CD8-positive, alpha-beta memory T cell (primary cell): Measurements from ENCODE around the gene AHRR. TPM values are rescaled to one million over a fixed set of nuclear protein-coding genes. Genes with fewer than 3 reads are reported as not detected.
"Not testable (repeated sequence)": the region's sequence is repeated elsewhere in the genome, so short reads cannot be mapped to it uniquely, and the experiment has no call there.

ENCODE experiments used
- CTCF ChIA-PET: fragments of 350-600 bp; sonication (Branson Sonifier 250); formaldehyde crosslinking; loops from one replicate; lab custom pipeline; 2021; ENCODE audit warnings: antibody characterized with exemption; lab: Charles Lee
- POLR2A ChIA-PET: fragments of 350-600 bp; sonication (Branson Sonifier 250); formaldehyde crosslinking; loops from one replicate; lab custom pipeline; 2021; ENCODE audit warnings: antibody characterized with exemption; lab: Charles Lee
- DNase-seq, 5 donors: peaks; one replicate each; pipeline versions ENCODE4 v3.0.0 to v3.0.0-alpha.2; 2020 to 2022; ENCODE audit warnings: mixed read lengths in 1 of 5
- H3K27ac ChIP-seq: one replicate; pipeline ENCODE4 v1.7.0; 2013; ENCODE audit warnings: low read depth, mild to moderate bottlenecking, low read length, moderate library complexity
- H3K27me3 ChIP-seq: 2 replicates; pipeline ENCODE4 v1.7.0; 2013; ENCODE audit warnings: low read length, mild to moderate bottlenecking; ENCODE audit not compliant: insufficient read depth, poor library complexity, severe bottlenecking
- H3K36me3 ChIP-seq: 2 replicates; pipeline ENCODE4 v1.7.0; 2013; ENCODE audit warnings: mild to moderate bottlenecking, low read length, moderate library complexity; ENCODE audit not compliant: insufficient read depth
- H3K4me1 ChIP-seq: 2 replicates; pipeline ENCODE4 v1.7.0; 2013; ENCODE audit warnings: mild to moderate bottlenecking, low read length, moderate library complexity; ENCODE audit not compliant: insufficient read depth
- H3K4me3 ChIP-seq: 2 replicates; pipeline ENCODE4 v1.7.0; 2013; ENCODE audit warnings: mild to moderate bottlenecking, low read length
- H3K9me3 ChIP-seq: 2 replicates; pipeline ENCODE4 v1.7.0; 2013; ENCODE audit warnings: mild to moderate bottlenecking, low read length
- H3K27ac Mint-ChIP-seq, 8 donors: one replicate each; pipeline ENCODE4 v1.8.0; 2020 to 2021; ENCODE audit warnings: mixed read lengths in 8 of 8, mild to moderate bottlenecking in 6 of 8, inconsistent platforms in 3 of 8, moderate library complexity in 3 of 8
- H3K27me3 Mint-ChIP-seq, 2 donors: one replicate each; pipeline ENCODE4 v1.8.0; 2020 to 2021; ENCODE audit warnings: mixed read lengths in 2 of 2, mild to moderate bottlenecking in 1 of 2, moderate library complexity in 1 of 2
- H3K36me3 Mint-ChIP-seq, 3 donors: one replicate each; pipeline ENCODE4 v1.8.0; 2020 to 2021; ENCODE audit warnings: mixed read lengths in 3 of 3, inconsistent platforms in 1 of 3, mild to moderate bottlenecking in 1 of 3
- H3K4me1 Mint-ChIP-seq, 3 donors: one replicate each; pipeline ENCODE4 v1.8.0; 2020 to 2021; ENCODE audit warnings: mixed read lengths in 3 of 3, inconsistent platforms in 1 of 3, mild to moderate bottlenecking in 1 of 3
- H3K4me3 Mint-ChIP-seq, 7 donors: one replicate each; pipeline ENCODE4 v1.8.0; 2020 to 2021; ENCODE audit warnings: mixed read lengths in 7 of 7, mild to moderate bottlenecking in 6 of 7, moderate library complexity in 4 of 7, inconsistent platforms in 2 of 7
- H3K9me3 Mint-ChIP-seq, 5 donors: one replicate each; pipeline ENCODE4 v1.8.0; 2020 to 2022; ENCODE audit warnings: mixed read lengths in 5 of 5, mild to moderate bottlenecking in 3 of 5, moderate library complexity in 2 of 5, inconsistent platforms in 1 of 5
- polyA plus RNA-seq: library from polyadenylated mRNA; unstranded; fragments of 300-500 nt; fragmentation: Illumina TruSeq; gene quantifications from one replicate; pipeline ENCODE4 v1.2.3, GENCODE V29; 2021
- total RNA-seq, 2 experiments: library from RNA; stranded (reverse); gene quantifications; one replicate each; pipeline ENCODE4 v1.2.3, GENCODE V29; 2021

AHRR gene
- total and polyA plus RNA-seq, 3 experiments from 2014 or later = 31.7 to 38.2 TPM; not detected in 1

DNA sequence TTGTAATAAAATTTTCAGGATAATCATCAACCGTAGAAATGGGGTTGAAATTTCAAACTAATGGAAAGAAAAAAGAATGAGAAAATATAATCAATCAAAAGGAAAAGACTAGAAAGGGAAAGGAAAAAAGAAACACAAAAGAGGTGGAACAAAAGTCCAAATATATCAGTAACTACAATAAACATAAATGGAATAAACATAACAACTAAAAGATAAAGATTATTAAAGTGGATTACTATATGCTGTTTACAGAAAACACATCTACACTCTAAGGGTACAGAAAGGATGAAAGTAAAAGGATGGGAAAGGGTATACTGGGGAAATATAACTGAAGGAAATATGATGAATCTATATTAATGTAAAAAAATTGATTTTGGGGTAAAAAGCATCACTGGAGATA is 43.0 kb downstream of the AHRR start:
- peaks cover 15 to 21% of the 10 kb centered on the region in 2 donors for H3K27me3 Mint-ChIP-seq
- Histone ChIP-seq H3K9me3 (no peaks in the 10 kb centered on the region), H3K4me1 (peaks cover 12% of the 10 kb centered on the region), H3K4me3 (no peak overlapping the region), H3K27ac (no peak overlapping the region), H3K27me3 (no peaks in the 10 kb centered on the region), H3K36me3 (no peaks in the 10 kb centered on the region)
- no peak for DNase-seq
- H3K4me1 Mint-ChIP-seq = peaks cover 10 to 17% (median 13%) of the 10 kb centered on the region in 3 donors
- POLR2A ChIA-PET = no interaction called here
- no peak overlapping the region for H3K4me3 Mint-ChIP-seq
- H3K9me3 Mint-ChIP-seq = peaks cover 7 to 18% (median 15%) of the 10 kb centered on the region in 5 donors
- H3K36me3 Mint-ChIP-seq = no peaks in the 10 kb centered on the region
- CTCF ChIA-PET = no interaction called here
- H3K27ac Mint-ChIP-seq = no peak overlapping the region

DNA sequence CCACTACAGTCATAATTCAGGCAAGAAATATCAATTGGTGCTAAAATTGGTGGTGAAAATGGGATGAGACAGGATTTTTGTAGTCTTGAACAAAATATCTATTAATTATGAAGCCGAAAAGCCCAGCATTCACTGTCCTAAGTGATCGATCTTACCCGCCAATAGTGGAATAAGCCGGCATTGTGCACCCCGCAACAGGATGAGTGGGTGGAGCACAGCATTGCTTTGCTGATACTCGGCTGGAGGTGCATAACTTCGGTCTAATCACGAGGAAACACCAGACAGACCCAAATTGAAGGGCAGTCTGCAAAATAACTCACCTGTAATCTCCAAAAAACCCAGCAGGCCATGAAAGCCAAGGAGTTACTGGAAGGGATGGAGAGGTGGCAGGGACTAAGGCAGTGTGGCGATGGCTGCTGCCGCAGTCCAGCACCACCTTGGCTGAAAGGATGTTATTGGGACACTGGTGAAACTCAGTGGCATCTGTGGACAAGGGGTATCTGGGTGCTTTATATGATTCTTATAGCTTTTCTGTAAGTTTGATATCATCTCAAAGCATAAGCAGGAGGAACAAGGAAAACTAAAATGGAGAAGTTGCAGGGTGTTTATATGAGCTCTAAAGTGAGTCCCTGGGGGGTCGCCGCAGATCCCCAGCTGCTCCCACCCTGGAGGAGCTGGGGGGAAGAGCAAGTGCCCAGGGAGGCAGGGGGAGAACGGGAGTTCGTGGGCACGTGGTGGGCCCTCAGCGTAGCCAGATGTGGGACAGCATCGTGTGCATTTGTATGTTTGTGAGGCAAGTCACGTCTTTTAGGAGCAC is 45.2 kb downstream of the AHRR start:
- Histone ChIP-seq H3K4me1 (peaks cover 12% of the 10 kb centered on the region), H3K9me3 (no peaks in the 10 kb centered on the region), H3K36me3 (no peaks in the 10 kb centered on the region), H3K4me3 (no peak overlapping the region), H3K27ac (no peak overlapping the region), H3K27me3 (no peaks in the 10 kb centered on the region)
- DNase-seq = no peak
- H3K4me3 Mint-ChIP-seq = no peak overlapping the region
- H3K9me3 Mint-ChIP-seq = peaks cover 7 to 18% (median 15%) of the 10 kb centered on the region in 5 donors
- CTCF ChIA-PET = interaction anchor here (1.6 kb wide), 1 partner anchor 26 kb away, joined by 3 read pairs; no protein-coding TSS in a partner anchor
- H3K27me3 Mint-ChIP-seq = peaks cover 18 to 20% of the 10 kb centered on the region in 2 donors
- H3K4me1 Mint-ChIP-seq = peaks cover 11 to 23% (median 18%) of the 10 kb centered on the region in 3 donors
- no peaks in the 10 kb centered on the region for H3K36me3 Mint-ChIP-seq
- H3K27ac Mint-ChIP-seq = peak overlapping the region in 1 of 8 donors; percentile 21
- POLR2A ChIA-PET = no interaction called here

DNA sequence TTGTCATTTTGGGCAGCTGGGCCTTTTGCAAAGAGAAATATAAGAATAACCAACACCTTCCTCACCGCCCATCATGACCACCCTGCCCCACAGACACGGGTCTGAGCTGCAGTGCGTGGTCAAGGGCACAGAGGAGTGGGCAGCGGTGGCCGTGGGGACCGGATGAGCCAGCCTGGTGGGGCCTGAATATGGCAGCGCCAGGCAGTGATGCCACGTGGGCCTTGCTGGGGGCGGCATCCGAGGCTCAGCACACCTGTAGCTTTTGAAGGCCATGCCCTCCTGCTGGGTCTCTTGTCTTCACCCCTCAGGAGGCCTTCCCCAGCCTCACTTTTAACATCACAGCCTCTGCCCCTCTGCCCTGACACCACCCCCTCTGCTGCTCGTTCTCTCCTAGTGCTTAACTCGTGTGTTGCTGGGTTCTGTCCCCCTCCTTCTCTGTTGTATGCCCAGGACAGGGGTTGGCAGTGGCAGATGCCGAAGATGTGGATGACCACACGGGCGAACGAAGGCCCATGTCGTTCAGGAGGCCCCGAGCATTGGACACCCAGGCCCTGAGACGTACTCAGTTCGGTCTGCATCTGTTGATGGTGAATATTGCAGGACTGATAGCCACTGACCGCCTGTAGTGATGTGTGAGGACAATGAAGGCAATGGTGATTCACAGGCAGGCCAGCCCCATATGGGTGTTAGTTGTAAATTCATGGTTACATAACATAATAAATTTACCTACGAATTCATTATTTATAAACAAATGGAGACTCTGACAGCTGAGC is 46.0 kb downstream of the AHRR start:
- Histone ChIP-seq H3K36me3 (no peaks in the 10 kb centered on the region), H3K4me3 (no peak overlapping the region), H3K4me1 (peaks cover 12% of the 10 kb centered on the region), H3K9me3 (no peaks in the 10 kb centered on the region), H3K27ac (no peak overlapping the region), H3K27me3 (peaks cover 3% of the 10 kb centered on the region)
- H3K9me3 Mint-ChIP-seq = peaks cover 7 to 18% (median 15%) of the 10 kb centered on the region in 5 donors
- H3K36me3 Mint-ChIP-seq = no peaks in the 10 kb centered on the region
- no peak for DNase-seq
- POLR2A ChIA-PET = no interaction called here
- peaks cover 11 to 29% (median 20%) of the 10 kb centered on the region in 3 donors for H3K4me1 Mint-ChIP-seq
- H3K27ac Mint-ChIP-seq = peak overlapping the region in 1 of 8 donors; percentile 21
- peaks cover 18 to 24% of the 10 kb centered on the region in 2 donors for H3K27me3 Mint-ChIP-seq
- CTCF ChIA-PET = interaction anchor here (1.6 kb wide), 1 partner anchor 27 kb away, joined by 3 read pairs; no protein-coding TSS in a partner anchor
- H3K4me3 Mint-ChIP-seq = no peak overlapping the region

DNA sequence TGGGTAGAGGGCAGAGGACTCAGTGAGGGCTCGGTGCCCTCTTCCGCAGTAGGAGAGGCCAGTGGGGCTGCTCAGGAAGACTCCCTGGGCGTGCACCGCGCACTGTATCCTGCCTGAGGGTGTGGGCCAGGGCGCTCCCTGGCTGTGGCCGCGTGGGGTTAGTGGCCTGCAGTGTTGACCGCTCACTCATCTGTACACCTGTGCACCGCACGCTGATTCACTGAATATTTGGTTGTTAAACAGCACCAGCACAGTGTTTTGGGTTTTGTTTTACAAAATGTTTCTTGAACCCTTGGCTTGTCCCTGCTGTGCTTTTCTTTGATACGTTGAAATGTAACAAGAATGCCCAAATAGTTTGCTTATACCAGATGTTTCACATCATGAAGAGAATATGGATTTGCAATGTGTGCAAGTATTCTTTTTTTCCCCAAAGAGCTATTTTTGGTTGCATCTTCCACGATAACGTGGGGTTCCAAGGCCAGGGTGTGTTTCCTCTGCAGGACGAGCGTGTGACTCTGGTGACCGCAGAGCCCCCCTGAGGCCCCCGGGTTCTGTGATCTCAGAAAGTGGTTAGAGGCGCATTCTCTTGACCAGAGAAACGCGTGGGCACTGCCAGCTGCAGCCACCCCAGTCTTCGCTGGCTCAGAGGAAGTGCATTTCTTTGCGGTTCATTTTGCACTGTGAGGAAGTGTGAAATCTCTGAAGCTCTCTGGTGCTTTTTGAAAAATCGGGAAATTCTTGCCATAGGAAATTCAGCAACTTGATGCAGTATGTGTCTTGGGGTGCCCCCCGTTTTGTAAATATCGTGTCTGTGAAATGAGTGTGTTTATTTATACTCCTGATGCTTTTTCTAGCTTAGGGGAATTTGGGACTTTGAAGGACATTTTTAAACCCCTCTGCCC is 46.9 kb downstream of the AHRR start:
- H3K36me3 Mint-ChIP-seq = no peaks in the 10 kb centered on the region
- ChIA-PET CTCF (no interaction called here), POLR2A (interaction anchor here (0.6 kb wide), 2 partner anchors 14 to 22 kb away, joined by 3 read pairs; no protein-coding TSS in a partner anchor)
- H3K9me3 Mint-ChIP-seq = peaks cover 7 to 18% (median 15%) of the 10 kb centered on the region in 5 donors
- peak overlapping the region in 1 of 8 donors; percentile 66 for H3K27ac Mint-ChIP-seq
- DNase-seq = no peak
- Histone ChIP-seq H3K9me3 (no peaks in the 10 kb centered on the region), H3K36me3 (no peaks in the 10 kb centered on the region), H3K27ac (no peak overlapping the region), H3K27me3 (peaks cover 7% of the 10 kb centered on the region), H3K4me3 (no peak overlapping the region), H3K4me1 (peaks cover 12% of the 10 kb centered on the region)
- peaks cover 11 to 29% (median 20%) of the 10 kb centered on the region in 3 donors for H3K4me1 Mint-ChIP-seq
- peak overlapping the region in 2 of 7 donors; percentile 8 to 14 for H3K4me3 Mint-ChIP-seq
- peaks cover 18 to 24% of the 10 kb centered on the region in 2 donors for H3K27me3 Mint-ChIP-seq

DNA sequence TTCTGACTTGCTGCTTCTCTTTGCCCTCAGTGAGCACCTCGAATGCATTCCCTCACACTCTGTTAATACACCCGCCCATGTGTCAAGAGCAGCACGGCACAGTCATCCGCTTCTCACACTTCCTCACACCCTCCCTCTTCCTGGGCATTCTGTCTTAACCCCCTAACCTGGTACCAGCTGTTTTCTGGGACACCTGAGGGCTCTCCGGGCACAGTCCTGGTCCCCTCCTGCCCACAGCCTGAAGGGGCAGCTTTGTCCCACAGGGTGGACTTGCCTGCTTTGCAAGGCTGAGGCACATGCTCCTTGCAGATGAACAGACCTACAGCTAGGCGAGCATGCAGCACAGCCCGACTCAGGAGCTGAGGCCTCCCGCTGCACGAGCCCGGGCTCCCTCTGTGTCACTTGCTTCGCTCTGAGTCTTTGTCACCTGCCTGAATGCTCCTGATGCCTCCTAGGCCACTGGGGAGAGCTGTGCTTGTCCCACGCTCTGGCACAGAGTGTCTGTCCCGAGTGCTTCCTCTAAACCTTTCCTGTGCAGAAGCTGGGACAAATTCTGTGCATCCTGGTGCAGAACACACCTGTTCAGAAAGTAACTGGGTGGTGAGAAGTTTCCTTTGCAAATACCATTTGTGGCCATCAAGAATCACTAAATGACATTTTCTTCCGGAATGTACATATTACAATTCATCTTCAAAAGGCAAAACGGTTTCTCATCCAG is 47.8 kb downstream of the AHRR start:
- peak overlapping the region in 3 of 7 donors; percentile 8 to 39 (median 14) for H3K4me3 Mint-ChIP-seq
- H3K9me3 Mint-ChIP-seq = peaks cover 6 to 14% (median 12%) of the 10 kb centered on the region in 5 donors
- no peak overlapping the region for H3K27ac ChIP-seq
- H3K36me3 ChIP-seq = no peaks in the 10 kb centered on the region
- H3K9me3 ChIP-seq = no peaks in the 10 kb centered on the region
- peaks cover 11 to 31% (median 20%) of the 10 kb centered on the region in 3 donors for H3K4me1 Mint-ChIP-seq
- H3K27me3 Mint-ChIP-seq = peaks cover 18 to 25% of the 10 kb centered on the region in 2 donors
- H3K27ac Mint-ChIP-seq = peak overlapping the region in 4 of 8 donors; percentile 18 to 94 (median 61)
- ChIA-PET POLR2A (interaction anchor here (0.6 kb wide), 2 partner anchors 13 to 23 kb away, joined by 3 read pairs; no protein-coding TSS in a partner anchor), CTCF (no interaction called here)
- H3K4me1 ChIP-seq = peaks cover 12% of the 10 kb centered on the region
- peaks cover 7% of the 10 kb centered on the region for H3K27me3 ChIP-seq
- no peak overlapping the region for H3K4me3 ChIP-seq
- H3K36me3 Mint-ChIP-seq = no peaks in the 10 kb centered on the region
- DNase-seq = no peak

DNA sequence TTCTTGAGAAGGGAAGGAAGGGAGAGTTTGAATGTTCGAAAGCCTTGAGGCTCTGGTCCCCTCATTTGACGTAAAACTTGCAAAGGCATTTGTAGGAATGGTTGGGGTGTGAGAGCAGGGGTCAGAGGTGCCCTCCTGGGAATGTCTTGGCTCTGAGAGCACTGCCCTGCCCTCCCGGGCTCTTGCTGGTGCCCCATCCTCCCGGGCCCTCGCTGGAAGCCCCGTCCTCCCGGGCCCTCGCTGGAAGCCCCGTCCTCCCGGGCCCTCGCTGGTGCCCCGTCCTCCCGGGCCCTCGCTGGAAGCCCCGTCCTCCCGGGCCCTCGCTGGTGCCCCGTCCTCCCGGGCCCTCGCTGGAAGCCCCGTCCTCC is 48.3 kb downstream of the AHRR start:
- H3K27me3 ChIP-seq, H3K36me3 Mint-ChIP-seq, H3K9me3 Mint-ChIP-seq, H3K36me3 ChIP-seq, DNase-seq, H3K9me3 ChIP-seq, H3K27ac Mint-ChIP-seq, CTCF ChIA-PET, H3K27ac ChIP-seq, H3K4me3 ChIP-seq, POLR2A ChIA-PET: not testable (repeated sequence)
- H3K4me1 ChIP-seq = peaks cover 12% of the 10 kb centered on the region
- Mint-ChIP-seq H3K27me3 (peaks cover 21 to 25% of the 10 kb centered on the region in 2 donors), H3K4me1 (peaks cover 11 to 32% (median 20%) of the 10 kb centered on the region in 3 donors), H3K4me3 (peak overlapping the region in 2 of 7 donors; percentile 3 to 39)
